ENCODE measurements around the gene EFHD1. TPM values are rescaled to one million over a fixed set of nuclear protein-coding genes. Genes with fewer than 3 reads are reported as not detected.

EFHD1 gene
- total and polyA plus RNA-seq, 7 donors: 6.6 to 20.7 (median 10.0) TPM

GRCh38 chr2:232697807-232698110, 64.4 kb downstream of the EFHD1 start:
- Histone ChIP-seq H3K4me1 (peaks cover 40% of the 10 kb centered on the region), H3K27ac (peak overlapping the region; percentile 99), H3K36me3 (ENCODE audit: insufficient read depth in 1 of 2, low read depth in 1 of 2) (peaks cover 0 to 3% of the 10 kb centered on the region in 2 donors), H3K4me3 (peak overlapping the region; percentile 95), H3K27me3 (ENCODE audit: insufficient read depth in 3 of 3, low read length in 2 of 3) (no peaks in the 10 kb centered on the region), H3K9me3 (no peaks in the 10 kb centered on the region)
- no peak for DNase-seq
- WGBS, 3 donors: 0 to 3% (median 0%) methylated on average over 7 to 11 of the region's 11 CpGs
- intact Hi-C loops (cut with DNase I): no loop called here
- no peak for ATAC-seq
- TF ChIP-seq CTCF (IDR thresholded peaks at IDR 0.05): no peak

- Histone ChIP-seq H3K27ac (peak overlapping the region; percentile 99), H3K27me3 (ENCODE audit: insufficient read depth in 3 of 3, low read length in 2 of 3) (no peaks in the 10 kb centered on the region), H3K4me1 (peaks cover 45% of the 10 kb centered on the region), H3K36me3 (ENCODE audit: insufficient read depth in 1 of 2, low read depth in 1 of 2) (peaks cover 5 to 6% of the 10 kb centered on the region in 2 donors), H3K9me3 (no peaks in the 10 kb centered on the region), H3K4me3 (peak overlapping the region; percentile 95)
- no peak for TF ChIP-seq CTCF (IDR thresholded peaks at IDR 0.05)
- intact Hi-C loops (cut with DNase I): no loop called here
- no peak for ATAC-seq
- no peak for DNase-seq
- whole genome bisulfite sequencing, 3 donors: 48 to 62% (median 50%) methylated on average over 4 of the region's 4 CpGs
Observed at GRCh38 chr2:232698556-232699091, 65.2 kb downstream of the EFHD1 start.

GRCh38 chr2:232699110-232699509, 65.7 kb downstream of the EFHD1 start:
- intact Hi-C loops (cut with DNase I): no loop called here
- H3K27me3 ChIP-seq (ENCODE audit: insufficient read depth in 3 of 3, low read length in 2 of 3): no peaks in the 10 kb centered on the region
- 64 to 82% (median 71%) methylated on average over 2 of the region's 2 CpGs for WGBS, 3 donors
- DNase-seq (no peak), ATAC-seq (no peak)
- peaks cover 45% of the 10 kb centered on the region for H3K4me1 ChIP-seq
- peak overlapping the region; percentile 95 for H3K4me3 ChIP-seq
- no peak for TF ChIP-seq CTCF (IDR thresholded peaks at IDR 0.05)
- H3K36me3 ChIP-seq (ENCODE audit: insufficient read depth in 1 of 2, low read depth in 1 of 2): peaks cover 10% of the 10 kb centered on the region in 2 donors
- peak overlapping the region; percentile 99 for H3K27ac ChIP-seq
- H3K9me3 ChIP-seq: no peaks in the 10 kb centered on the region

- no peak for ATAC-seq
- Histone ChIP-seq H3K9me3 (no peaks in the 10 kb centered on the region), H3K36me3 (ENCODE audit: insufficient read depth in 1 of 2, low read depth in 1 of 2) (peaks cover 10 to 19% of the 10 kb centered on the region in 2 donors), H3K4me1 (peaks cover 45% of the 10 kb centered on the region), H3K27me3 (ENCODE audit: insufficient read depth in 3 of 3, low read length in 2 of 3) (no peaks in the 10 kb centered on the region), H3K27ac (peak overlapping the region; percentile 31), H3K4me3 (peak overlapping the region; percentile 95)
- 93 to 100% (median 96%) methylated on average over 1 of the region's 1 CpG for WGBS, 3 donors
- no peak for DNase-seq
- no peak for TF ChIP-seq CTCF (IDR thresholded peaks at IDR 0.05)
- intact Hi-C loops (cut with DNase I): no loop called here
Observed at GRCh38 chr2:232700154-232700553, 66.8 kb downstream of the EFHD1 start.

GRCh38 chr2:232707076-232707475, 73.7 kb downstream of the EFHD1 start:
- DNase-seq: no peak
- Histone ChIP-seq H3K9me3 (peaks cover under 1% of the 10 kb centered on the region), H3K27ac (no peak overlapping the region), H3K27me3 (ENCODE audit: insufficient read depth in 3 of 3, low read length in 2 of 3) (no peaks in the 10 kb centered on the region), H3K4me1 (peaks cover 12% of the 10 kb centered on the region), H3K4me3 (no peak overlapping the region), H3K36me3 (ENCODE audit: insufficient read depth in 1 of 2, low read depth in 1 of 2) (peaks cover 10 to 67% of the 10 kb centered on the region in 2 donors)
- WGBS, 3 donors: 87 to 91% (median 87%) methylated on average over 4 of the region's 4 CpGs
- intact Hi-C loops (cut with DNase I): no loop called here
- TF ChIP-seq CTCF (IDR thresholded peaks at IDR 0.05): no peak
- ATAC-seq: no peak
